VCaP (cell line): ENCODE measurements around the gene SSBP2.

Source experiments
- H3K27ac ChIP-seq: fragments of 450-650 bp; 2 replicates; pipeline ENCODE4 v1.5.1; 2017
- CTCF ChIP-seq: fragments of 450-650 bp; conservative IDR thresholded peaks from 2 replicates; pipeline ENCODE4 v1.5.1; 2017; ENCODE audit warnings: mild to moderate bottlenecking, moderate library complexity

The SSBP2 gene

GRCh38 chr5:81761270-81761669 lies 10.4 kb upstream of the SSBP2 start:
- H3K27ac ChIP-seq: no peak overlapping the region
- no peak for TF ChIP-seq CTCF

GRCh38 chr5:81760521-81760920 lies 9.6 kb upstream of the SSBP2 start:
- no peak for TF ChIP-seq CTCF
- no peak overlapping the region for H3K27ac ChIP-seq

GRCh38 chr5:81759632-81760005 lies 8.7 kb upstream of the SSBP2 start:
- no peak overlapping the region for H3K27ac ChIP-seq
- TF ChIP-seq CTCF: no peak

- no peak for TF ChIP-seq CTCF
Measured at GRCh38 chr5:81757404-81757803, 6.5 kb upstream of the SSBP2 start.

GRCh38 chr5:81756016-81756415 lies 5.1 kb upstream of the SSBP2 start:
- no peak for TF ChIP-seq CTCF
- no peak overlapping the region for H3K27ac ChIP-seq

More at GRCh38 chr5:81757404-81757803, 6.5 kb upstream of the SSBP2 start:
- no peak overlapping the region for H3K27ac ChIP-seq

GRCh38 chr5:81755320-81755719 lies 4.4 kb upstream of the SSBP2 start:
- no peak overlapping the region for H3K27ac ChIP-seq
- TF ChIP-seq CTCF: no peak

GRCh38 chr5:81754621-81755020 lies 3.7 kb upstream of the SSBP2 start:
- H3K27ac ChIP-seq: no peak overlapping the region
- TF ChIP-seq CTCF: no peak

- TF ChIP-seq CTCF: no peak
- no peak overlapping the region for H3K27ac ChIP-seq
Measured at GRCh38 chr5:81753429-81753828, 2.5 kb upstream of the SSBP2 start.
